Osteocyte (in vitro differentiated cells): Measurements from ENCODE around the gene ZSCAN10. TPM values are rescaled to one million over a fixed set of nuclear protein-coding genes. Genes with fewer than 3 reads are reported as not detected.

Experiments used
- DNase-seq: peaks from one replicate; pipeline ENCODE4 v3.0.0; 2021; ENCODE audit warnings: mixed read lengths; ENCODE audit not compliant: unreplicated experiment; ENCODE audit errors: extremely low spot score
- H3K27ac Mint-ChIP-seq: one replicate; pipeline ENCODE4 v1.8.0; 2021; ENCODE audit warnings: mild to moderate bottlenecking, mixed read lengths; ENCODE audit not compliant: unreplicated experiment
- H3K27me3 Mint-ChIP-seq: one replicate; pipeline ENCODE4 v1.8.0; 2021; ENCODE audit warnings: mixed read lengths; ENCODE audit not compliant: unreplicated experiment
- H3K36me3 Mint-ChIP-seq: one replicate; pipeline ENCODE4 v1.8.0; 2021; ENCODE audit warnings: mixed read lengths; ENCODE audit not compliant: unreplicated experiment
- H3K4me1 Mint-ChIP-seq: one replicate; pipeline ENCODE4 v1.8.0; 2021; ENCODE audit warnings: mixed read lengths; ENCODE audit not compliant: unreplicated experiment
- H3K4me3 Mint-ChIP-seq: one replicate; pipeline ENCODE4 v1.8.0; 2021; ENCODE audit warnings: mild to moderate bottlenecking, moderate library complexity, mixed read lengths; ENCODE audit not compliant: unreplicated experiment
- H3K9me3 Mint-ChIP-seq: one replicate; pipeline ENCODE4 v1.8.0; 2021; ENCODE audit warnings: mixed read lengths; ENCODE audit not compliant: unreplicated experiment
- total RNA-seq: library from RNA; stranded (reverse); gene quantifications from 2 replicates; pipeline ENCODE4 v1.2.1, GENCODE V29; 2021
- TF ChIP-seq, protein P1 (sequence below): fragments of 200-600 bp; sonication (generic); IDR thresholded peaks from 2 replicates; pipeline ENCODE4 v1.5.0; 2021; ENCODE audit warnings: antibody characterized with exemption, mild to moderate bottlenecking, moderate library complexity

ZSCAN10 gene
- total RNA-seq, 1 donor from 2014 or later, result not detected

DNA sequence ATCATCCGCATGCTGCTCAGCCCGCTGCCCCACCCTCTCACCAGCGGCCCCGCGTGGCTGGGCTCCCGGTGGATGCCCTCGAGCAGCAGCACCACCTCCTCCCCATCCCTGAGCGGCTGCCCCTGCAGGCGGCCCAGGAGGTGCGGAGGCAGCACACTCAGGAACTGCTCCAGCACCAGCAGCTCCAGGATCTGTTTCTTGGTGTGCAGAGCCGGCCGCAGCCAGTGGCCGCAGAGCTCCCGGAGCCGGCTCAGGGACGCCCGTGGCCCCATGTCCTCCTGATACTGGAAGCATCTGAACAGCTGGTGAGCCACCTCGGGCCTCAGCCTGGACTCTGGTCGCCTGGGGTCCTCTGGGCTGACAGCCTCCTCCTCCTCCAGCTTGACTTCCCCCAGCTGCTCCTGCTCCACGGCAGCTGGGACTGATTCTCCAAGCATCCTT is 6.6 kb downstream of the ZSCAN10 start:
- Mint-ChIP-seq H3K9me3 (no peaks in the 10 kb centered on the region), H3K4me3 (no peak overlapping the region), H3K27ac (no peak overlapping the region), H3K27me3 (peaks cover 21% of the 10 kb centered on the region), H3K36me3 (no peaks in the 10 kb centered on the region), H3K4me1 (peaks cover 9% of the 10 kb centered on the region)
- DNase-seq, result no peak
- TF ChIP-seq, protein P1, sequence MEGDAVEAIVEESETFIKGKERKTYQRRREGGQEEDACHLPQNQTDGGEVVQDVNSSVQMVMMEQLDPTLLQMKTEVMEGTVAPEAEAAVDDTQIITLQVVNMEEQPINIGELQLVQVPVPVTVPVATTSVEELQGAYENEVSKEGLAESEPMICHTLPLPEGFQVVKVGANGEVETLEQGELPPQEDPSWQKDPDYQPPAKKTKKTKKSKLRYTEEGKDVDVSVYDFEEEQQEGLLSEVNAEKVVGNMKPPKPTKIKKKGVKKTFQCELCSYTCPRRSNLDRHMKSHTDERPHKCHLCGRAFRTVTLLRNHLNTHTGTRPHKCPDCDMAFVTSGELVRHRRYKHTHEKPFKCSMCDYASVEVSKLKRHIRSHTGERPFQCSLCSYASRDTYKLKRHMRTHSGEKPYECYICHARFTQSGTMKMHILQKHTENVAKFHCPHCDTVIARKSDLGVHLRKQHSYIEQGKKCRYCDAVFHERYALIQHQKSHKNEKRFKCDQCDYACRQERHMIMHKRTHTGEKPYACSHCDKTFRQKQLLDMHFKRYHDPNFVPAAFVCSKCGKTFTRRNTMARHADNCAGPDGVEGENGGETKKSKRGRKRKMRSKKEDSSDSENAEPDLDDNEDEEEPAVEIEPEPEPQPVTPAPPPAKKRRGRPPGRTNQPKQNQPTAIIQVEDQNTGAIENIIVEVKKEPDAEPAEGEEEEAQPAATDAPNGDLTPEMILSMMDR, result no peak

DNA sequence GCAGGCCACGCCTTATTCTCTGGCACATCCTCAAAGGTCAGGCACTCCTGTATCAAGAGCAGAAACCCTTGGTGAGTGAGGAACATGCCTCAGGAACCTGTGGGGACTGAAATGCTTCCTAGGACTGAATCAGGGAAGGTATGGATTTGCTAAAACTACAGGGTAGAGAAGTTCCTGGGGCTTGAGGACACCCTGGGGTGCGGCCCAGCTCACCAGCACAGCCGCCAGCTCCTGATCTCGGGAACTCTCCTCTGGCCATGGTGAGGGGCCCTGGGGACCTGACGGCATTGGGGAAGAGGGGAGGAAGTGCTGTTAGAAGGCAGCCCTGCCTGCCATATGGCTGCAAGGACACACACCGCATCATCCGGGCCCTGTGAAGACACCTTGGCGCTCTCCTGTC is 7.5 kb downstream of the ZSCAN10 start:
- no peak overlapping the region for H3K27ac Mint-ChIP-seq
- peaks cover 11% of the 10 kb centered on the region for H3K4me1 Mint-ChIP-seq
- TF ChIP-seq, protein P1, result no peak
- no peak overlapping the region for H3K4me3 Mint-ChIP-seq
- peaks cover 16% of the 10 kb centered on the region for H3K27me3 Mint-ChIP-seq
- no peaks in the 10 kb centered on the region for H3K9me3 Mint-ChIP-seq
- H3K36me3 Mint-ChIP-seq, result no peaks in the 10 kb centered on the region
- no peak for DNase-seq

- H3K27me3 Mint-ChIP-seq, result peaks cover 20% of the 10 kb centered on the region
These were observed 9.1 kb downstream of the ZSCAN10 start for GRCh38 chr16:3089717-3090592.

DNA sequence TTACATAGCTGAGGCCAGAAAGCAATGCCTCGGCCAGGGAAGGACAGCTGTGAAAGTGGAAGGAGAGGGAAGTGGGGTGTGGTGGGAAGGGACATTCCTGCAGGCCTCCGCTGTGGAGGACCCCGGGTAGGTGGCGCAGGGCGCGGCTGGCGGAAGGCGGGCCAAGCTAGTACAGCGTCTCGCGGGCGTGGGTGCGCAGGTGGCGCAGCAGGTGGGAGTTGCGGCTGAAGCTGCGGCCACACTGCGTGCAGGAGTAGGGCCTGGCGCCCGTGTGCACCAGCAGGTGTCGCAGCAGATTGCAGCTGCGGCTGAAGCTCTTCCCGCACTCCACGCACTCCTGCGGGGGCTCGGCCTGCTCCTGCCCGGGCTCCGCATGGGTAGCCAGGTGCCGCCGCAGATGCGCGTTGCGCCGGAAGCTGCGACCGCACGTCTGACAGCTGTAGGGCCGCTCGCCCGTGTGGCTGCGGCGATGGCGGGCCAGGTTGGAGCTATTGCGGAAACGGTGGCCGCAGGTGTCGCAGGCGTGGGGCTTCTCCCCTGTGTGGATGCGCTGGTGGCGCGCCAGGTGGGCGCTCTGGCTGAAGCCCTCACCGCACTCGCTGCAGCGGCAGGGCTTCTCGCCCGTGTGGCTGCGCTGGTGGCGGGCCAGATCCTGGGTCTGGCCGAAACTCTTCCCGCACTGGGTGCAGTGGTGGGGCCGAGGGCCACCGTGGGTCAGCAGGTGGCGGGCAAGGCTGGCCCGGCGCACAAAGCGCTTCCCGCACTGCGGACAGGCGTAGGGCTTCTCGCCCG is 10.0 kb downstream of the ZSCAN10 start:
- Mint-ChIP-seq H3K4me1 (peaks cover 11% of the 10 kb centered on the region), H3K36me3 (no peaks in the 10 kb centered on the region), H3K27ac (no peak overlapping the region), H3K9me3 (no peaks in the 10 kb centered on the region), H3K27me3 (peaks cover 25% of the 10 kb centered on the region), H3K4me3 (no peak overlapping the region)
- TF ChIP-seq, protein P1, result no peak
- no peak for DNase-seq

More at GRCh38 chr16:3089717-3090592, 9.1 kb downstream of the ZSCAN10 start:
- H3K27ac Mint-ChIP-seq, result no peak overlapping the region
- no peak for DNase-seq
- no peaks in the 10 kb centered on the region for H3K36me3 Mint-ChIP-seq
- H3K9me3 Mint-ChIP-seq, result no peaks in the 10 kb centered on the region
- TF ChIP-seq, protein P1, result no peak
- H3K4me3 Mint-ChIP-seq, result no peak overlapping the region
- peaks cover 11% of the 10 kb centered on the region for H3K4me1 Mint-ChIP-seq

- TF ChIP-seq, protein P1, result no peak
- H3K9me3 Mint-ChIP-seq, result no peaks in the 10 kb centered on the region
- DNase-seq, result no peak
- H3K27me3 Mint-ChIP-seq, result peaks cover 25% of the 10 kb centered on the region
- no peak overlapping the region for H3K4me3 Mint-ChIP-seq
- H3K36me3 Mint-ChIP-seq, result no peaks in the 10 kb centered on the region
- peaks cover 11% of the 10 kb centered on the region for H3K4me1 Mint-ChIP-seq
- H3K27ac Mint-ChIP-seq, result no peak overlapping the region
These were observed 10.6 kb downstream of the ZSCAN10 start for GRCh38 chr16:3088450-3088849.
